Right lobe of liver (tissue), 4 donors: Measurements from ENCODE around the gene GABRG3.

Experiments used
- POLR2A ChIP-seq: fragments of 450-650 bp; IDR thresholded peaks from one replicate; pipeline ENCODE4 v1.6.1; 2017; ENCODE audit warnings: antibody characterized with exemption, mild to moderate bottlenecking
- TF ChIP-seq, protein P1 (sequence below), 4 donors: fragments of 200-600 bp in 3 of 4; fragments of 450-650 bp in 1 of 4; IDR thresholded peaks; one replicate each; pipeline versions ENCODE4 v1.5.1 to v1.8.0; 2016 to 2022; ENCODE audit warnings: antibody characterized with exemption in 4 of 4, mild to moderate bottlenecking in 2 of 4
- donor health status: DM: no; HTN: no; CAD: no.
- donor health status: DM: no; HTN: no; CAD: no.
- donor health status: DM: no; HTN: yes; CAD: no.

DNA sequence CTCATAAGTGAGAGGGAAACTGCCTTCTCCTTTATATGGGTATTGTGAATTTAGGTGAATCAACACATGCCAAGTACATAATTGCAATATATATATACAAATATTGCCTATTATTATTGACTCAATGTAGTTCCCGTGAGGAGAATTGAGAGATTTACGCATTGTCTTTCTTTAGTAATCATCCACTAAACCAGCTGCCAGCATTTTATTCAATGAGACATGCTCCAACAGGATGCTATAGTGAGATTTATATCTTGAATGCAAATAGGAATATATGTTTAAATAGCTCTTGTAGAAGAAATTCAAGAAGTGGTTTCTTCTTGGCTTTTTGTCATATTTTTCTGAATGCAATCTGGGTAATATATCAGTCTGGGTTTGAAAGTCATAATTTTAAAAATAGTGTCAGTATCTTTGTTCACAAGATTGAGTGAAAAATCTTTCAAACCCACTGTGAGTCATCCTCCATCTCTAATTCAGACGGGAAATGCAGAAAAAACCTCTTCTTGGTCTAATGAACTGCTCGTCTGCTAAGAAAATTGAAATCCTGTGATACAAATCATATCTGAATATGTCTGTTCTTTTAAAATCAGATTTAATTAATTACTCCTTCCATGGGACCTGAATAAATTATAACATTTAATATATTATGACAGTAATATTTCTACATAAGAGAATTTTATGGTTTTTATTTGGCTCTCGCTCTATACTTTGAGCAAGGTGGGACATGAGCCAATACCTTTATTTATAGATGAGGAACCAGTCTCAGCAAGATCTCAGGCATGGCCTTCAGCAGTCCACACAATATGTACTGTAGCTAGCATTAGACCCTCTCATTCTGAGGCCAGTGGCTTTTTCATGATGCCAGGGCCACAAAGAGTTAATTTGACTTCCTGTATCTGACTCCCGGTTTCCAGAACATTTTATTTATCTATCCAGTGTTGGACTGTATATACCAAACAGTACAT, 516.0 kb downstream of the GABRG3 start:
- TF ChIP-seq, protein P1, sequence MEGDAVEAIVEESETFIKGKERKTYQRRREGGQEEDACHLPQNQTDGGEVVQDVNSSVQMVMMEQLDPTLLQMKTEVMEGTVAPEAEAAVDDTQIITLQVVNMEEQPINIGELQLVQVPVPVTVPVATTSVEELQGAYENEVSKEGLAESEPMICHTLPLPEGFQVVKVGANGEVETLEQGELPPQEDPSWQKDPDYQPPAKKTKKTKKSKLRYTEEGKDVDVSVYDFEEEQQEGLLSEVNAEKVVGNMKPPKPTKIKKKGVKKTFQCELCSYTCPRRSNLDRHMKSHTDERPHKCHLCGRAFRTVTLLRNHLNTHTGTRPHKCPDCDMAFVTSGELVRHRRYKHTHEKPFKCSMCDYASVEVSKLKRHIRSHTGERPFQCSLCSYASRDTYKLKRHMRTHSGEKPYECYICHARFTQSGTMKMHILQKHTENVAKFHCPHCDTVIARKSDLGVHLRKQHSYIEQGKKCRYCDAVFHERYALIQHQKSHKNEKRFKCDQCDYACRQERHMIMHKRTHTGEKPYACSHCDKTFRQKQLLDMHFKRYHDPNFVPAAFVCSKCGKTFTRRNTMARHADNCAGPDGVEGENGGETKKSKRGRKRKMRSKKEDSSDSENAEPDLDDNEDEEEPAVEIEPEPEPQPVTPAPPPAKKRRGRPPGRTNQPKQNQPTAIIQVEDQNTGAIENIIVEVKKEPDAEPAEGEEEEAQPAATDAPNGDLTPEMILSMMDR (IDR thresholded peaks at IDR 0.05) = no peak
- TF ChIP-seq POLR2A = no peak
